Measurements from ENCODE around the gene PARD3.

PARD3 gene

DNA sequence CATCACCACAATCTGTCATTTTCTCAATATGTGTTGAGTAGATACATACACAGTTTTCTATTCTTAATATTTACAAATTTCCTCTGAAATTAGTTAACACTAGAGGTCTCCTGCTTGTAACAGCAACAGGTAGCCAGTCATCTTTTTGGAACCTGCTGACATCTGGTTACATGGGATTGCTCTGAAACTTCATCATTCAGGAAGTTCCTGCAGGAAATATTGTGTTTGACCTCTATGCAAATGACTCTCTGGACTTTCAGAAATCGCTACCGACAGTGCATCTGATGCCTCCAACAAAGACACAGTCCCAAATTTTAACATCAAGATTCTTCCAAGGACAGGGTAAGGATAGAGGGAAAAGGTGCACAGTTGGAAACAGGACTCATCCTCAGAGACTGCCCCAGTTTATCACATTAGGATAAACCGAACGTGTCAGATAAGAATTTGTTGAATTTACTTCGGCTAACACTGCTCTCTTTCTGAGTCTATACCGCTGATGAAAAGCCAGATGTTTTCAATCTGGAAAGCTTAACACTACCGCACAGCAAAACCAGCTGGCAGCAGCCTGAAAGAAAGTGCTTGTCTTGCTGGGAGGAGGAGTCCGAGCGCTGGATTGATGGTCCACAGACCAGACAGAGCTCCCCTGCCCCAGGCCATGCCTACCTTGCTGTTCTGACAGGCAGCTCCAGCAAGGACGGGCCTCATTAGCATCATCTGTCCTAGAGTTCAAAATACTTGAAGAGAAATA, 633.4 kb downstream of the PARD3 start:
- Histone ChIP-seq H3K4me1 (ENCODE audit: insufficient read depth, poor library complexity, severe bottlenecking) (peaks cover 5% of the 10 kb centered on the region), H3K9me3 (ENCODE audit: severe bottlenecking) (no peaks in the 10 kb centered on the region), H3K36me3 (ENCODE audit: low read depth) (no peaks in the 10 kb centered on the region), H3K4me3 (ENCODE audit: severe bottlenecking) (no peak overlapping the region), H3K27me3 (ENCODE audit: insufficient read depth, poor library complexity, severe bottlenecking) (no peaks in the 10 kb centered on the region), H3K27ac (ENCODE audit: poor library complexity, severe bottlenecking) (no peak overlapping the region)
- no peak for ATAC-seq (ENCODE audit: low read depth)
- TF ChIP-seq, protein P1, sequence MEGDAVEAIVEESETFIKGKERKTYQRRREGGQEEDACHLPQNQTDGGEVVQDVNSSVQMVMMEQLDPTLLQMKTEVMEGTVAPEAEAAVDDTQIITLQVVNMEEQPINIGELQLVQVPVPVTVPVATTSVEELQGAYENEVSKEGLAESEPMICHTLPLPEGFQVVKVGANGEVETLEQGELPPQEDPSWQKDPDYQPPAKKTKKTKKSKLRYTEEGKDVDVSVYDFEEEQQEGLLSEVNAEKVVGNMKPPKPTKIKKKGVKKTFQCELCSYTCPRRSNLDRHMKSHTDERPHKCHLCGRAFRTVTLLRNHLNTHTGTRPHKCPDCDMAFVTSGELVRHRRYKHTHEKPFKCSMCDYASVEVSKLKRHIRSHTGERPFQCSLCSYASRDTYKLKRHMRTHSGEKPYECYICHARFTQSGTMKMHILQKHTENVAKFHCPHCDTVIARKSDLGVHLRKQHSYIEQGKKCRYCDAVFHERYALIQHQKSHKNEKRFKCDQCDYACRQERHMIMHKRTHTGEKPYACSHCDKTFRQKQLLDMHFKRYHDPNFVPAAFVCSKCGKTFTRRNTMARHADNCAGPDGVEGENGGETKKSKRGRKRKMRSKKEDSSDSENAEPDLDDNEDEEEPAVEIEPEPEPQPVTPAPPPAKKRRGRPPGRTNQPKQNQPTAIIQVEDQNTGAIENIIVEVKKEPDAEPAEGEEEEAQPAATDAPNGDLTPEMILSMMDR (IDR thresholded peaks at IDR 0.05; ENCODE audit: poor library complexity, severe bottlenecking), result no peak
- no peak for DNase-seq (ENCODE audit: low spot score)

DNA sequence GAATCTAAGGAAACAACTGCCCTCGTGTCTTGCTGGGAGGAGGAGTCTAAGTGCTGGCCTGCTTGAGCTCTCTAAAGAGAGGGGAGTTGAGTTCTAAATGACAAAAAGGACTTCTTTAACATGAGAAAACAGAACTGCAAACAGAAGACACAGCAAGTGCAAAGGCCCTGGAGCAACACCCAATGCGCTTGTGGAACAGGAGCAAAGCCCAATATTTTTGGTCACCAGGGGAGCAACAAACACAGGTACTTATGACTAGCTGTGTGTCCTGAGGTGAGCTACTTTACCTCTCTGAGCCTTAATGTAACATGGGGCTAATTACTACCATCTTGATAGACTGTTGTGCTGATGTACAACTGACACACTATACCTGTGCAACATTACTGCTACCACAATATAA, 634.3 kb downstream of the PARD3 start:
- TF ChIP-seq, protein P1 (IDR thresholded peaks at IDR 0.05; ENCODE audit: poor library complexity, severe bottlenecking), result no peak
- no peak overlapping the region for H3K27ac ChIP-seq (ENCODE audit: poor library complexity, severe bottlenecking)
- no peaks in the 10 kb centered on the region for H3K9me3 ChIP-seq (ENCODE audit: severe bottlenecking)
- no peak overlapping the region for H3K4me3 ChIP-seq (ENCODE audit: severe bottlenecking)
- no peaks in the 10 kb centered on the region for H3K27me3 ChIP-seq (ENCODE audit: insufficient read depth, poor library complexity, severe bottlenecking)
- no peaks in the 10 kb centered on the region for H3K36me3 ChIP-seq (ENCODE audit: low read depth)
- ATAC-seq (ENCODE audit: low read depth) (no peak), DNase-seq (ENCODE audit: low spot score) (no peak)
- H3K4me1 ChIP-seq (ENCODE audit: insufficient read depth, poor library complexity, severe bottlenecking), result peaks cover 5% of the 10 kb centered on the region

DNA sequence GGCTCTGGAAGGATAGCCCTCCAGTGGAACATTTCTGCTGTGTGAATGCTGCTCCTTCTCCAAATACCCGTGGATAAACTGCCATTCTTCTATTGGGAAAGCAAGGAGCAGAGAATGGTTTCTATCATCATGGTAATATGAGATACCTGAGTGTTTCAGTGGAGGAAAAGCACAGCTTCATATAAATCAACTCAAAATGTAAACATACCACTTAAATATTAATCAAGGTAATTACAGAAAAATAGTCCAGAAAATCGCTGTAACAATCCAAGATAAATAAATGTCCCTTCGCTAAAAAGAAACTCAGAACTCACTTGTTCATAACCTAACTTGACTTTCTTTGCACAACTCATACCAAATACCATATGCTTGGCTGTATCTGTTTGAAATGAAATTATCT, 635.8 kb downstream of the PARD3 start:
- no peaks in the 10 kb centered on the region for H3K27me3 ChIP-seq (ENCODE audit: insufficient read depth, poor library complexity, severe bottlenecking)
- H3K27ac ChIP-seq (ENCODE audit: poor library complexity, severe bottlenecking), result no peak overlapping the region
- no peak overlapping the region for H3K4me3 ChIP-seq (ENCODE audit: severe bottlenecking)
- no peaks in the 10 kb centered on the region for H3K36me3 ChIP-seq (ENCODE audit: low read depth)
- DNase-seq (ENCODE audit: low spot score) (no peak), ATAC-seq (ENCODE audit: low read depth) (no peak)
- TF ChIP-seq, protein P1 (IDR thresholded peaks at IDR 0.05; ENCODE audit: poor library complexity, severe bottlenecking), result no peak
- H3K9me3 ChIP-seq (ENCODE audit: severe bottlenecking), result no peaks in the 10 kb centered on the region
- H3K4me1 ChIP-seq (ENCODE audit: insufficient read depth, poor library complexity, severe bottlenecking), result no peaks in the 10 kb centered on the region

DNA sequence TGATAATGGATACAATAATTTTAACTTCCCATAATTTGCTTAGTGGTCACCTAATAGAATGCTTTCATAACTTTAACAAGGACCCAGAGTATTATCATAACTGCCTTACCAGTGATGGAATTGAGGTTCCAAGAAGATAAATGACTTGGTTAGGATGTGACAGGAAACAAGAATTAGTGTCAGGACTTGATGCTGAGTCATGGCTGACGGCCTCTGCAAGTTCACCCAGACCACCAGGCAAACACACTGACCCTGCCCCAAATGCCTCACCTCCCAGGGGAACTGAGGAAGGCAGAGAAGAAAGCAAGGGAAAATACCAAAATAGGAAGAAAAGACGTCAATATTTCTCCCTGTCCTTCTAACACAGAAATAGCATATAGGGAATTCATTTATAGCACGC, 636.3 kb downstream of the PARD3 start:
- H3K27me3 ChIP-seq (ENCODE audit: insufficient read depth, poor library complexity, severe bottlenecking), result no peaks in the 10 kb centered on the region
- no peak for ATAC-seq (ENCODE audit: low read depth)
- no peaks in the 10 kb centered on the region for H3K9me3 ChIP-seq (ENCODE audit: severe bottlenecking)
- TF ChIP-seq, protein P1 (IDR thresholded peaks at IDR 0.05; ENCODE audit: poor library complexity, severe bottlenecking), result no peak
- no peak overlapping the region for H3K27ac ChIP-seq (ENCODE audit: poor library complexity, severe bottlenecking)
- no peak for DNase-seq (ENCODE audit: low spot score)
- no peaks in the 10 kb centered on the region for H3K36me3 ChIP-seq (ENCODE audit: low read depth)
- H3K4me1 ChIP-seq (ENCODE audit: insufficient read depth, poor library complexity, severe bottlenecking), result no peaks in the 10 kb centered on the region
- H3K4me3 ChIP-seq (ENCODE audit: severe bottlenecking), result no peak overlapping the region

DNA sequence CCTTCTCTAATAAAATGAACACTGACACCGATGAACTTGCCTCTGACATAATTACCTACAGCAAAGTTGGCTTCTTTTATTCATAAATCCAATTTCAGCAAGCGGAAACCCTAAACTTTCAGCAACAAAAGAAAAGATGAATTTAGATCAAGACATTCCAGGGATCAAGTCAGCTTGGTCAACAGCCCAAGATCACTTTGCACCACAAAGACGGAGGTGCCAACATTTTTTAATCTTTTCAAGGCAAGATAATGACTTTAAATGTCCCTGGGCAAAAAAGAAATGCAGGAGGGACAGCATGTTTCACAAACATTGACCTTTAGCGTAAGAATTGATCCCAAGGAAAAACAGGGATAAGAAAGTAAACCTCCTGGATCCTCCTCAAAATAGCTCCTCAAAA, 636.9 kb downstream of the PARD3 start:
- Histone ChIP-seq H3K4me1 (ENCODE audit: insufficient read depth, poor library complexity, severe bottlenecking) (no peaks in the 10 kb centered on the region), H3K4me3 (ENCODE audit: severe bottlenecking) (no peak overlapping the region), H3K36me3 (ENCODE audit: low read depth) (no peaks in the 10 kb centered on the region), H3K9me3 (ENCODE audit: severe bottlenecking) (no peaks in the 10 kb centered on the region), H3K27ac (ENCODE audit: poor library complexity, severe bottlenecking) (no peak overlapping the region), H3K27me3 (ENCODE audit: insufficient read depth, poor library complexity, severe bottlenecking) (no peaks in the 10 kb centered on the region)
- TF ChIP-seq, protein P1 (IDR thresholded peaks at IDR 0.05; ENCODE audit: poor library complexity, severe bottlenecking), result no peak
- DNase-seq (ENCODE audit: low spot score), result no peak
- ATAC-seq (ENCODE audit: low read depth), result no peak
